Occipital lobe (tissue), 2 donors: ENCODE results near the gene CACNA1B. TPM values are rescaled to one million over a fixed set of nuclear protein-coding genes. Genes with fewer than 3 reads are reported as not detected.
"Not testable (repeated sequence)": the region's sequence is repeated elsewhere in the genome, so short reads cannot be mapped to it uniquely, and the experiment has no call there.

Experiments used
- DNase-seq: peaks from one replicate; lab custom pipeline; 2025; lab: John Stamatoyannopoulos, UW
- total RNA-seq: library from RNA; depleted of rRNA; stranded (reverse); fragments of >200 nt; gene quantifications from one replicate; pipeline ENCODE4 v1.2.3, GENCODE V29; 2014

CACNA1B gene
- total RNA-seq, 1 donor from 2014 or later: 35.6 TPM

DNA sequence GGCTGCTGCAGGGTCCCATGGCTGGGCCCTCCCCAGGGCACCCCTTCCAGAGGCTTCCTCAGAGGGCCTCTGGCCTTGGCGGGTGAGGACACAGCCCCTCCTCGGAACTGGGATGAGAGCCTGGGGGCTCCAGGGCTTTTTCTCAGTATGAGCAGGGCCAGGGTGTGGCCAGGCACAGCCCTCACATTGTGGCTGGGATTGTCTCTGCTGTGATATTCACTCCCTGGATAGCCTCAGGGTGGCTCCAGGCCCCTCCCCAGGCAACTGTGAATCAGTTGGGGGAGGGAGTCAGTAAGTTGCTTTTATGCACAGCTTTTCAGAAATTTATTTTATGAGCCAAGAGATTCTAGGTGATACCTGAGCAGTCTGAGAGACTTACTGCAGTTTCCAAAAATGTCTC is 135.7 kb downstream of the CACNA1B start:
- DNase-seq: no peak

DNA sequence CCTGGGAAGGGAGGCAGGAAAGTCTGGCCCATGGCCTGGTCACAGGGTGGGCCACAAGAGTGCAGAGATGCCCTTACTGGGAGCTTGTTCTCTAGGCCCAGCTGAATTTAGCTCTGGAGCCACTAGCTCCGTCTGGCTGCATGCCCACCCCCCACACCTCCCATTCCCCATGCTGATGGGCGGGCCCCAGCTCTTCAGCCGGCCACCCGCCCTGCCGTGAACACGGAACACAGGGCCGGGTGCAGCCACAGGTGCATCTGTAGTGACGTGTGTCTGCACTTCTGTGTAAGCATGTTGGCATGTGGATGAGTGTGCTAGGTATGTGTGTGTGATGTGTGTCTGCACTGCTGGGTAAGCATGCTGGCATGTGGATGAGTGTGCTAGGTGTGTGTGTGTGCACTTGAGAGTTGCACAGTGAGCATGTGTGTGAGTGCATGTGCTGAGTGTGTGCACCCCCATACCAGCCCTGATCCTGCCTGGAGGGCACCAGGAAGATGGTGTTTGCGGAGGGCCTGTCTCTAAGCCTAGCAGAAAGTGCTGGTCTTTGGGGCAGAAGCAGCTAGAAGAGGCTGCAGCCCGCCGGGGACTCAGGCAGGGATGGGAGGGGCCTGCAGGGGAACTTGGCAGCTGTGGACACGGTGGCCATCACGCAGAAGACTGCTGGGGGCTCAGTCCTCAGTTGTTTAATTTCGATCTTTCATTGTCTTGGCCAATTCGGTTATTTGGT is 136.4 kb downstream of the CACNA1B start:
- no peak for DNase-seq

DNA sequence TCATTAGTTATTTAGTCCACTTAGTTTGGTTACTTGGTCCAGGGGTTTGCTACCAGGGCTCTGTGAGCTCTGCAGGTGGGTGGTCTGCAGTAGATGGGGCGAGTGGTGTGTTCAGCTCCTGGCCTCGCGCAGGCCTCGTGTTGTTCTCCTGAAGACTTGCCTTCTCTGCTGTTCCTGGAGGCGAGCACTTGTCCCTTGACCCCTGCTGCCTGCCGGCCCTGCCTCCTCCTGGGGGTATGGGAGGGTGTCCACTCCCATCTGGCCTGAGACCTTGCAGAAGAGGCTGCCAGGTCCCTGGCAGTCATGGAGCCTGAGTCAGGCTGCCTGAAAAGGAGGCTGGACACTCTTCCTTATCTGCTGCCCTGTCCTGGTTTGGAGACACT is 137.0 kb downstream of the CACNA1B start:
- DNase-seq: no peak

DNA sequence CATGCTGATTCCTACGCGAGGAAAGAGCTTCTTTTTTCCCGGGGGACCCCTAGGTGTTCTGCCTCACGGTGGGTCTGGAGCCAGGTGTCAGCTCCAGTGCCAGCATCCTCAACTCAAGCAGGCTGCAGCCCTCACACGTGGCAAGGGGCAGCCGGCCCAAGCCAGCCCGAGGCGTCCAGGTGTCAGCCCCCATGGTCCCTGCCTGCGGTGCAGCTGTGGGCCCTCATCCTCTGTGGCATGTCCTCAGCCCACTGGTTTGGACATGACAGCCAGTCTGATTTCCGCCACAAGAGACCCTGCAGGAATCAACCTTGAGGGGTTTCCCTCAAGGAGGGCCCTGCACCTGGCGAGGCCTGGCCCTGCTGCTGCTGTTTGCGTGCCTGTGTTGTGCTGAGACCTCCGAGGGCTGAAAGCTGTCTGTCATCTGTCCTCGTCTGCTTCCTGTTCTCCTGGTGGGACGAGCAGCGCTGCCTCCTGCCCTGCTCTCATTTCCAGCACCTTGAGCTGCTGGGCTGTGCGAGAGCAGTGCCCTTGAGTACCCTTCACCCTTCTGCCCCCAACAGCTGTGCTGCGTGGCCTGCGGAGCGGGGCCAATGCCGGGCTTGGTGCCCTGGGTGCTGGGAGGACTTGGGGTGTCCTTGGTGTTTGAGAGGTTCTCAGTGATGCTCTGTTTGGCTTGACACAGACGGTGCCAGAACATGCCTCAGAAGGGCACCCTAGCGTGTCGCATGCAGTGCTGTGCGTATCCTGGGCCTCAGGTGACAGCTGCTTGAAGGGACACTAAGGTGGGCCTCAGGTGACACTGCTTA is 137.6 kb downstream of the CACNA1B start:
- no peak for DNase-seq

DNA sequence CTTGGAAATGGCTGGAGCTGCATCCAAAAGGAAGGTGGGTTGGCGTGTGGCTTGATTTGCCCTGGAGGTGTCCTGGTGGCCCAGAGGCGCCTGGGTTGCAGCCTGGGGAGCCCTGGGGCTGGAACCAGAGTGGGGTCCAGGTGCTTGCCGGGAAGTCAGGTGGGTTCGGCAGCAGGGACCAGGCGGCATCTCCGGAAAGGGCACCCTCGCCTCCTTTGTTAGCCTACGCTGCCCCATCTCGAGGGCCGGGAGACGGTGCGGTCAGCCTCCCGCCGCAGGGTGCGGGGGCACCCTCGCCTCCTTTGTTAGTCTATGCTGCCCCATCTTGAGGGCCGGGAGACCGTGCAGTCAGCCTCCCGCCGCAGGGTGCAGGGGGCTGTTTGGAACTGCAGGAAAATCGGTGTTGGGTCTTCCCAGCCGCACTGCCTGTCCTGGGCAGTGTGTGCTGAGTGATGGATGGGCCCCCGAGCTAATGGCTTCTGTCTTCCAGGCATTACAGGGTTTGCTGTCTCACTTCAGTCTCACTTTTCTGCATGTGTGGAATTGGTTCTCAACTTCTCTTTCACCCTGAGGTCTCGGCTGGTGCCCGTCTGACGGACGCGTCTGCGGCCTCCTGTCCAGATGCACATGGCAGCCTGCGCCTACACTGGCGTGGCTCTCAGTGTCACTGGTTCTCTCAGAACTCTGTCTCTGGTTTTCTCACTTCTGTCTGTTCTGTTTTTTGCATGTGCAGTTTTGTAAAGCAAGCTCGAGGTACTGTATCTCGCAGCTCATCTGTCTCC is 139.0 kb downstream of the CACNA1B start:
- DNase-seq: no peak

DNA sequence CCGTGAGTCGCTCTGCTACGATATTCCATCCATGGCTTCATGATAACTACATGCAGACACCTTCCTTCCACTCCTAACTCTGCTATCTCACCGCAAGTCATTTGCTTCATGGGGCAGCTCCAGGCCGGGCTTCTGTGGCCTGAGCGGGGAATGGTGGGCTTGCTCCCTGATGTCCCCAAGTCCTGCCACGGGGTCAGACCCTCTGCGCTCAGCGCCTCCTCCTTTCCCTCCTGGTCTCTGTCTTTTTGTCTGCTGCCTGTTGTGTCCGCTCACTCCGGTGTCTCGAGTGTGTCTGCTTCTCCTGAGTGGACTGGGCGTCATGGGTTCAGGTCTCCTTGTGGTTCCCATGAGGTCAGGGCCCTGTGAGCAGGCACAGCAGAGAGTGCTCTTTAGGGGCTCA is 139.6 kb downstream of the CACNA1B start:
- no peak for DNase-seq

DNA sequence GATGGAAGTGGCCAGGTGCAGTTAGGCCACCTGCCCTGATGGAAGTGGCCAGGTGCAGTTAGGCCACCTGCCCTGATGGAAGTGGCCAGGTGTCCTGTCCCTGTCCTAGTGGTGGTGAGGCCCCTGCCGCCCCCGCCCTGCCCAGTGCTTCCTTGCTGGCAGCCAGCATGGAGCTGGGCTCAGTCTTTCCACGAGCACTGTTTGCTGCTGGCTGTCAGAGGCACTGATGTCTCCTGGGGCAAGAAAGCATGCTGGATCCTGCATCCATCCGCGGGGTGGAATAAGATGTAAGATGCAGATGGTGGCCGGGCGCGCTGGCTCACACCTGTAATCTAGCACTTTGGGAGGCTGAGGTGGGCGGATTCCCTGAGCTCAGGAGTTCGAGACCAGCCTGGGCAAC is 141.9 kb downstream of the CACNA1B start:
- not testable (repeated sequence) for DNase-seq

DNA sequence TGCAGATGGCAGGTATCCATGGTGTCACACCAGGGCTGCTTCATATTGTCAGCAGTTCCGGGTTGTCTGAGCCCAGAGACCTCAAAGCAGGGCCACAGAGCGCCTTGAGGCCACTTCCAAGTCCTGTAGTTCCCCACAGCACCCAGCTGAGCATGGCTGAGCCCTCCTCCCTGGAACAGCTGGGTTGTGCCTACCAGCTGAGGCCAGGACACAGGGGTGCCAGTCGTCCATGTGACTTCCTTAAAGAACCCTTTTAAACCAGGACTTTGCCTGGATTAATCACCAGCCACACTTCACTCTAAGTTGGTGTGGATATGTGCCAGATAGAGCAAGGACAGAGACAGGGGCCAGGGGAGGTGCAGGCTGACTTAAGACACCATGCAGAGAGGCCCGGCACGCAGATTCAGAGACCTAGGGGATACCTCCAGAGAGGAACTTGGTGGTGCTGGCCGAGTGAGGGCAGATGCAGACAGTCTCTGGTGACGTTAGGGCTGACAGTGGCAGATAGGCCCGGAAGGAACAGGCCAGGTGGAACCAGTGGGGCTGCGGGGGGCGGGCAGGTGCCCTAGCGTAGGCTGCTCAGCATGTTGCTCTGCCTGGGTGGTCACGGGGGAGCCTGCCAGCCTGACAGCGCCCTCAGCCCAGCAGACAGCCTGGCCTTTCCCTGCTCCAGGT is 142.7 kb downstream of the CACNA1B start:
- no peak for DNase-seq

DNA sequence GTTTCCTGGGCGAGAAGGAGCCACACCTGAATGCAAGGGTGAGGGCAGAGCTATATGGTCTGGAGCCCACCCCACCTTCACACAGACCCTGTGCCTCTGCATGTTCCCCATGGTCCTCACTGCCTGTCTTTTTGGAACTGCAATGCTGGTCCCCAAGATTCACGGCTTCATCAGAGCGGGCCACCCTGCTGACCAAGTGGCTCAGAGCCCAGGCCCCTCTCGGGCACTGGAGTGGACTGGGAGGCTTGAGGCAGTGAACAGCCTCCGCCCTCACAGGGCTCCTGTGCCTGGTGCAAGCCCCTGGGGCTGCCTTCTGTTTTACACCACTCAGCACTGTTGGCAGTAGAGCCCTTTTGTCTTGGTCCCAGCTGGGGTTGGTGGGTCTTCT is 143.2 kb downstream of the CACNA1B start:
- no peak for DNase-seq

DNA sequence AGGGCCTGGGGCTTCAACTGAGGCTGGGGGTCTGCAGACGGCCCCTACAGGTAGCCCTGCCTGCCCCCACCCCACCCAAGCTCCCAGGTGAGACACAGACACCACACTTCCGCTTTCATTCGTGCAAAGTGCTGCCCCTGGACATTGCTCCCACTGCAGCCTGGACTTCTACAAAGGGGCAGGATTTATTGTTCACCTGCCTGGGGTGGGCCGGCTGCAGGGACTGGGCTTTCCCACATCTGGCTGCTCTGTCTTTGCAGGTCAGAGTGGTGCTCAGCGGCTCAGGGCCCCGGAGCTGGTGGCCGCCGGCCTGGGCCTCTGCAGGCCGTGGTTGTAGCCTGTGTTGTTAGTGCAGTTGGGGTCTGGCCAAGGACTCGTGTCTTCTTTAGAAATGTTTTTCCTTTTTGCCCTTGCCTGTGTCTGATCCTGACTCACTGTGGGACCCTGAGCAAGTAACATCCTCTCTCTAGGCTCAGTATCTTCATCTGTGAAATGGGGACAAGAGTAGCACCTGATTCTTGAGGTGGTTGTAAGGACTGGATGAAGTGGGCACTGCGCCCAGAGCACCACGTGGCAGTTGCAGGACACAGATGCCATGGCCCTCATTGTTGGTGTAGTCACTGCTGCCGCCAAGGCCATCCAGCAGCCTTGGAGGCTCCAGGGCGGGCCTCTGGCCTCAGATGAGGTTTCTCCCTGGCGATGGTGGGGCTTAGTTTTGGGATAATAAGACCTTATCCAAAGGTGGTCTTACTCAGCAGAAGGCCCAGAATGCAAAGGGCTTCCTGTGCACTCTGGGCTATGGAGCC is 143.9 kb downstream of the CACNA1B start:
- no peak for DNase-seq

DNA sequence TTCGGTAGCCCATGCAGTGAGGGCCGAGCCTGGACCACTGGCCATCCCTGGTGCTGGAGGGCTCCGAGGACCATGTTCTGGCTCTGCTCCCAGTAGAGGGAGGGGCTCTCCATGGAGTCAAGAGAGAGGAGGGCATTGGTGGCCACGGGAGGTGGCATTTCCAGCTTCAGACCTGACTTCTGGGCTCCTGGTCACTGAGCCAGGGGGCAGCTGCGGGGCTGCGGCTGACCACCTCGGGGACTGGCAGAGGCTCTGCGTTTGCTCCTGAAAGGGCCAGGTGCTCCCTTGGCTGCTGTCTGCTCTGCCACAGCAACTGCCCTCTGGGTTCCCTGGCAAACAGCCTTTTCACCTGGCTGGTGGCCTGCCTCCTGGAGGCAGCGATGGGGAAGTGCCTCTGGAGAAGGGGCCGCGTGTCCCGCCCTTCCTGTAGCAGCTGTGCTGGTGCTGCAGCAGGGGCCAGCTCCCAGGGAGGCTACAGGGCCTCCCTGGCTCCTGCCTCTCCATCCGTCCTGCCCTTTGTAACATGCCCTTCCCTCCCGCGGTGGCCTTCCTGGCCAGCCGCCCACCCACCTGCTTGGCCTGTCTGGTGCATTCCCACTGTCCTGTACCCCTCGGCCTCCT is 144.6 kb downstream of the CACNA1B start:
- no peak for DNase-seq

DNA sequence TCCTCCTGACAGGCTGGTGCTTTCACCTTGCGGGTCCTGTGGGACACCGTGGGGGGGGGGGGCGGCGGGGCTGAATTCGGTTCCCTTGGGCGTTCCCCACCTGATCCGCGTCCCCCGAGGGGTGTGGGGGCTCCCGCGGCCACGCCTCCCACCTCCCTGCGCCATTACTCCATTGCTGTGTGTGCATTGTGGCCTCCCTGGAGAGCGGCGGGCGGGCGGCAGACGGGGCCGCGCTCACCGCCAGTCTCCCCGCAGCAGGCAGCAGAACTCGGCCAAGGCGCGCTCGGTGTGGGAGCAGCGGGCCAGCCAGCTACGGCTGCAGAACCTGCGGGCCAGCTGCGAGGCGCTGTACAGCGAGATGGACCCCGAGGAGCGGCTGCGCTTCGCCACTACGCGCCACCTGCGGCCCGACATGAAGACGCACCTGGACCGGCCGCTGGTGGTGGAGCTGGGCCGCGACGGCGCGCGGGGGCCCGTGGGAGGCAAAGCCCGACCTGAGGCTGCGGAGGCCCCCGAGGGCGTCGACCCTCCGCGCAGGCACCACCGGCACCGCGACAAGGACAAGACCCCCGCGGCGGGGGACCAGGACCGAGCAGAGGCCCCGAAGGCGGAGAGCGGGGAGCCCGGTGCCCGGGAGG is 145.3 kb downstream of the CACNA1B start:
- no peak for DNase-seq

DNA sequence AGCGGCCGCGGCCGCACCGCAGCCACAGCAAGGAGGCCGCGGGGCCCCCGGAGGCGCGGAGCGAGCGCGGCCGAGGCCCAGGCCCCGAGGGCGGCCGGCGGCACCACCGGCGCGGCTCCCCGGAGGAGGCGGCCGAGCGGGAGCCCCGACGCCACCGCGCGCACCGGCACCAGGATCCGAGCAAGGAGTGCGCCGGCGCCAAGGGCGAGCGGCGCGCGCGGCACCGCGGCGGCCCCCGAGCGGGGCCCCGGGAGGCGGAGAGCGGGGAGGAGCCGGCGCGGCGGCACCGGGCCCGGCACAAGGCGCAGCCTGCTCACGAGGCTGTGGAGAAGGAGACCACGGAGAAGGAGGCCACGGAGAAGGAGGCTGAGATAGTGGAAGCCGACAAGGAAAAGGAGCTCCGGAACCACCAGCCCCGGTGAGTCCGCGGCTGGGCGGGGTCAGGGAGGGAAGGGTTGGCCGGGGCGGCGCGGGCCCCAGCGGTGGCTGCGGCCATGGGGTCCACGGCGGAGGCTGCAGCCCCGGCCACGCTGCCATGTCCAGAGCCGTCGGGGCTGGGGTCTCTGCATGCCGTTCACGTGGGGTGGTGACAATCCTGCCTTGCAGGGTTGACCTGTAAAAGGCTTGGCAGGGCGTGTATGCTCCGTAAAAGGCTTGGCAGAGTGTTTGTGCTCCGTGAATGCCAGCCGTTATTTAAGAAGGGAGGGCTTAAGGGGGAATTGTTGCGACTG is 146.0 kb downstream of the CACNA1B start:
- no peak for DNase-seq

DNA sequence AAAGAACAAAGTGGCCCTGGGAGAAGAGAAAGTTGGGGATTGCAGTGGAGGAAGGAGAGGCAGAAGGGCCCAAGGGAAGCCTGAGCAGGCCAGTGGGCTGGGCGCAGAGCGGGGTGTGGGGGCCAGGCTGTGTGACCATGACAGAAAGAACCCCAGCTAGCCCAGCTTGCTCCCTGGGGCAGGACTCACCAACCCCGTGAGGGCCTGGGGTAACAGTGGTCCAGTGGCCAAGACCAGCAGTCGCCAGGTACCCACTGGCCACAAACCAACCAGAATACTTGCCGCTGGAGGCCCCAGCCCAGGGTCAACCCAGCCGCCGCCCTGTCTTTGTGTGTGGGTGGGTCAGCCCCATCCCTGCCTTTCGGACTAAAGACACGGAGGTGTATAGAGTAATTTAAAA is 146.5 kb downstream of the CACNA1B start:
- no peak for DNase-seq

DNA sequence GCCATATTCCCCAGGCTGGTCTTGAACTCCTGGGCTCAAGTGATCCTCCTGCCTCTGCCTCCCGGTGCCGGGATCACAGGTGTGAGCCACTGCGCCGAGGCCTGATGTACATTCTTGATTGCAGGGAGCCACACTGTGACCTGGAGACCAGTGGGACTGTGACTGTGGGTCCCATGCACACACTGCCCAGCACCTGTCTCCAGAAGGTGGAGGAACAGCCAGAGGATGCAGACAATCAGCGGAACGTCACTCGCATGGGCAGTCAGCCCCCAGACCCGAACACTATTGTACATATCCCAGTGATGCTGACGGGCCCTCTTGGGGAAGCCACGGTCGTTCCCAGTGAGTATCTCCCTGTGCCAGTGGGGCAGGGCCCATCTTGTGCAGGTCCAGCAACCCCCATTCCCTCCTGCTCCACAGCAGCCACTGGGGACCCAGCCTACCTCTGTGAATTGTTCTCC is 147.3 kb downstream of the CACNA1B start:
- DNase-seq: no peak

DNA sequence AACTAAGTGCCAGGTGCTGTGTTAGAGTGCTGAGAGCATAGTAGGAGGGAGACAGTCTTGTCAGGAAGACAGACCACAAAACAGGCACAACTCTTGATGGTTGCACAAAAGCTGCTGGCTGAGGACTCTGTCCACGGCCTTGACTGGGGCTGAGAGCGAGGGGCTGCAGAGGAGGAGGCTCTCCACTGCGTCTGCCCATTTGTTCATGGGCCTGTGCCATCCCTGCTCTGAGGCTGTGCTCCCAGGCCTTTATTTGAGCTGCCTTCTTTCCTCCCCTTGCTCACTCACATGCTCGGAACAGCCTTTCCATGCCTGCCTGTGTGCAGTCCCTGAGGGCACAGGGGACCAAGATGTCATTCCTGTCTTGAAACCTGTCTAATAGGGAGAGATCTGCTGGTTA is 147.8 kb downstream of the CACNA1B start:
- DNase-seq: no peak

DNA sequence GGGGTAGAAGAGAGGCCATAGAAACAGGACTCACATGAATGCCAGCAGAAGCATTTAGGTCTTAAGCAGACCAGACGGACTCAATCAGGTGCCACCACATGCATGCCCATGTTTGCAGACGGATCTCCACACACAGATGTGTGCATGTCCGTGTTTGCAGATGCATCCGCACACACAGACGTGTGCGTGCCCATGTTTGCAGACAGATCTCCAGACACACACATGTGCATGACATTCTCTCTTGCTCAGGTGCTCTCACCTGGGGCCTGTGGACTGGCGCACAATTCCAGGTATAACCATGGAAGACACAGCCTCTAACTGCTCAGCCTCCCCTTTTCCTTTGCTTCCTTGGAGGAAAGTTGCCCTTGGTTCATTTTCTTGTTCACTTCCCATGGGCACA is 148.3 kb downstream of the CACNA1B start:
- DNase-seq: no peak

DNA sequence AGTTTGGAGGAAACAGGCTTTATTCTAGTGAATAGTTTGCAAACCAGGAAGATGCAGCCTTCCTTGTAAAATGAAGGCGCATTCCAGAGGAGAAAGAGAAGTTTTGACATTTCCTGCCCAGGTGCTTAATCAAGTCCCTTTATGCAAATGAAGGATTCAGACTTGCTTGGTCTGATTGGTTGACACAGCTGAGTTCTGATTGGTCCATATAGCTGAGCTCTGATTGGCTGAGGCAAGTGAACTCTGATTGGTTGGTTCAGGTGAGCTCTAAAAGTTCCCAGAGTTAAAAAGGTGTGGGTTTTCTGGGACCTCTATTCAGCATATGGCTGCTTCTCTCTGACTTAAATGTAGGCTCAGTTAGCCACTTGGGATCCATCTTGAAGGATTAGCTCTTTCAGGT is 151.0 kb downstream of the CACNA1B start:
- DNase-seq: no peak

DNA sequence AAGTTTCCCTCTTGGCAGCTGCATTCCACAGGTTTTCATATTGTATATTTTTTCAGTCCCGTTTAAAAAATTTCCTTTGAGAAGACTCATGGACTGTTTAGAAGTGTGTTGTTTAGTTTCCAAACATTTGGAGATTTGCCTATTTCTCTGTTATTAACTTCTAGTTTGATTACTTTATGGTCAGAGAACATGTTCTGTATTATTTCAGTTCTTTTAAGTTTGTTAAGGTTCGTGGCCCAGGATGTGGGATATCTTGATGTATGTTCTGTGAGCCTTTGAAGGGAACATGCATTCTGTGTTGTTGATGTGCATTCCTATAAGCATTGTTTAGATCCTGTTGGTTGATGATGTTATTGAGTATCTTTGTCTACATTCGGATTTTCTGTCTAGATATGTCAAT is 153.6 kb downstream of the CACNA1B start:
- DNase-seq: no peak
